Duodenal mucosa (tissue), 2 donors: ENCODE data around the gene PANK3.

Experiments used
- H3K27ac ChIP-seq: one replicate; pipeline ENCODE4 v1.7.0; 2013; ENCODE audit warnings: low read depth, low read length
- H3K27me3 ChIP-seq, 2 donors: one replicate each; pipeline ENCODE4 v1.7.0; 2013; ENCODE audit warnings: low read length in 2 of 2, control low read depth in 1 of 2; ENCODE audit not compliant: insufficient read depth in 2 of 2, control insufficient read depth in 1 of 2
- H3K36me3 ChIP-seq, 2 donors: one replicate each; pipeline ENCODE4 v1.7.0; 2013; ENCODE audit warnings: low read length in 2 of 2, control low read depth in 1 of 2; ENCODE audit not compliant: insufficient read depth in 2 of 2, control insufficient read depth in 1 of 2
- H3K4me1 ChIP-seq, 2 donors: one replicate each; pipeline ENCODE4 v1.7.0; 2013; ENCODE audit warnings: low read length in 2 of 2, control low read depth in 1 of 2; ENCODE audit not compliant: insufficient read depth in 2 of 2, control insufficient read depth in 1 of 2
- H3K4me3 ChIP-seq, 2 donors: one replicate each; pipeline ENCODE4 v1.7.0; 2013; ENCODE audit warnings: low read length in 2 of 2, low read depth in 1 of 2
- H3K9ac ChIP-seq, 2 donors: one replicate each; pipeline ENCODE4 v1.7.0; 2013; ENCODE audit warnings: low read length in 2 of 2, low read depth in 1 of 2
- H3K9me3 ChIP-seq, 2 donors: one replicate each; pipeline ENCODE4 v1.7.0; 2013; ENCODE audit warnings: low read length in 2 of 2, control low read depth in 1 of 2; ENCODE audit not compliant: control insufficient read depth in 1 of 2

Gene PANK3

DNA sequence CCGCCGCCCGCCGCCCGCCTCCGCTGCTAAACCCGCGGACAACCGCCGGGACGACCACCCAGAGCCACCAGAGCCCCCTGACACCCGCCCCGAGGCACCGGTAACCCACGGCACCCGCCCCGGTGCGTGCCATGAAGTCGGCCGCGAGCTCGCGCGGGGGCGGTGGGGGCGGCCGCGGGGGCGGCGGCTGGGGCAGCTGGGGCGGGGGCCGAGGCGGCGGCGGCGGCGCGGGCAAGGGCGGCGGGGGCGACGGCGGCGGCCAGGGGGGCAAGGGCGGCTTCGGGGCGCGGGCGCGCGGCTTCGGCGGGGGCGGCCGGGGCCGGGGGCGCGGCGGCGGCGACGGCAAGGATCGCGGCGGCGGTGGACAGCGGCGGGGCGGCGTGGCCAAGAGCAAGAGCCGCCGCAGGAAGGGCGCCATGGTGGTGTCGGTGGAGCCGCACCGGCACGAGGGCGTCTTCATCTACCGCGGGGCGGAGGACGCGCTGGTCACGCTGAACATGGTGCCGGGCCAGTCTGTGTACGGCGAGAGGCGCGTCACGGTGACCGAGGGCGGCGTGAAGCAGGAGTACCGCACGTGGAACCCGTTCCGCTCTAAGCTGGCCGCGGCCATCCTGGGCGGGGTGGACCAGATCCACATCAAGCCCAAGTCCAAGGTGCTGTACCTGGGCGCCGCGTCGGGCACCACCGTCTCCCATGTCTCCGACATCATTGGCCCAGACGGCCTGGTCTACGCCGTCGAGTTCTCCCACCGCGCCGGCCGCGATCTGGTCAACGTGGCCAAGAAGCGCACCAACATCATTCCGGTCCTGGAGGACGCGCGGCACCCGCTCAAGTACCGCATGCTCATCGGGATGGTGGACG lies 49.6 kb downstream of the PANK3 start:
- no peaks in the 10 kb centered on the region for H3K36me3 ChIP-seq
- H3K9me3 ChIP-seq, result no peaks in the 10 kb centered on the region
- no peak overlapping the region for H3K9ac ChIP-seq
- peak overlapping the region; percentile 17 to 32 for H3K4me3 ChIP-seq
- peaks cover 24 to 31% of the 10 kb centered on the region in 2 donors for H3K27me3 ChIP-seq
- H3K4me1 ChIP-seq, result peaks cover 0 to 3% of the 10 kb centered on the region in 2 donors
- H3K27ac ChIP-seq, result no peak overlapping the region

DNA sequence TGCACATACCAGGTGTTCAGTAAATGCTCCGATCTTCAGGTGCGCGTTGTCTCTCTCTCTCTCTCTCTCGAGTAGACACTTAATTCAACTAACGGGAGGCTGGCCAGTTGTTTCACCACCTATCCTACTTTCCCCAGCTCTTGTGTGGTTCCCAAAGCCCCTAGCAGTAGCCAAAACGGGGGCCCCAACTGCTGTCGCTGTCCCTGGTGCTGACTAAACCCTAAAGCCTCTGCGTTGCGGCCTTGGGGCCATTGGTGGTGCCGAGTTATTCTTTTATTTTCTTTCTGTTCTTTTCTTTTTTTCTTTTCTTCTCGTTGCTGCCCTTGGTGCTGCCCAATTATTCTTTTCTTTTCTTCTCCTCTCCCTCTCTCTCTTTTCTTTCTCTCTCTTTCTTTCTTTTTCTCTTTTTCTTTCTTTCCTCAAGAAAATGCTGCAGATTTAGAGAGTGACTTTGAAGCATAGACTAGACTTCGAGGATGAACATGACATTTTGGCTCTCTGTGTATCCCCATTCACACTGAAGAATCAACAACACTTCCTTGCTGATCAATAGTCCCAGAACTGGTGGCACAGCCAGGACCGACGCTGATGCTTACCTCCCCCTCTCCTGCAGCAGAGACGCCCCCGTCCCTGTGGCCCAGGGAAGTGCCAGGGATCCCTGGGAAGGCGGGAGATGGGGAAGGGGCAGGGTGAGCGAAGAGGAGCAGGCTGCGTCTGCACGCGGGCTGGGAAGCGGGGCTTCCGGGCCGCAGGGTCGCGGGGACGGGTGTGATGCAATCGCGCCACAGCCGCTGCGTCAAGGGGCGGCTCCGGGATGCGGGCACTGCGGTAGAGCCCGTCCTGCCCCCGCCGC lies 50.4 kb downstream of the PANK3 start, which contains the start of gene FBLL1:
FBLL1 (plus strand) TSS at position 785 of the 853 bp plus-strand sequence. CDS start 200 bp downstream, outside the sequence.
- H3K9me3 ChIP-seq, result no peaks in the 10 kb centered on the region
- H3K27ac ChIP-seq, result no peak within 1 kb of the TSS
- H3K27me3 ChIP-seq, result peaks cover 24 to 31% of the 10 kb centered on the region in 2 donors
- H3K4me3 ChIP-seq, result peak within 1 kb of the TSS; percentile 32 to 61
- peaks cover 0 to 3% of the 10 kb centered on the region in 2 donors for H3K4me1 ChIP-seq
- no peaks in the 10 kb centered on the region for H3K36me3 ChIP-seq
- H3K9ac ChIP-seq, result no peak within 1 kb of the TSS

DNA sequence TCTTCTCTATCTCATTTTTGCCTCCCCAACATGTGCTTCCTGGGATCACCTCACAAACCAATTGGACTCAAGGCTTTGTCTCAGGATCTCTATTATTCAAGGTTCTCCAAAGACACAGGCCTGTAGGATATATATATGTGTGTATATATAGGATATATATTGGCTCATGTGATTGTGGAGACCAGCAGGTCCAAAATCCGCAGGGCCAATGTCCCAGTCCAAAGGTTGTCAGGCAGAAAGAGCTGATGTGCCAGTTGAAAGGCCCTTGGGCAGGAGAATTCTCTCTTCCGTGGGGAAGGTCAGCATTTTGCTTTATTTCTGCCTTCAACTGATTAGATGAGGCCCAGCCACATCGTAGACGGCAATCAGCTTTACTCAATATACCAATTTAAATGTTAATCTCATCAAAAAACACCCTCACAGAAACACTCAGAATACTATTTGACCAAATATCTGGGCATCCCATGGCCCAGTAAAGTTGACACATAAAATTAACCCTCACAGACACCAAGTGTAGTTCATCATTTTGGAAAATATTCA lies 51.3 kb downstream of the PANK3 start:
- H3K4me3 ChIP-seq, result no peak overlapping the region
- no peak overlapping the region for H3K27ac ChIP-seq
- H3K27me3 ChIP-seq, result peaks cover 24 to 31% of the 10 kb centered on the region in 2 donors
- peaks cover 0 to 3% of the 10 kb centered on the region in 2 donors for H3K4me1 ChIP-seq
- H3K9ac ChIP-seq, result no peak overlapping the region
- H3K9me3 ChIP-seq, result no peaks in the 10 kb centered on the region
- no peaks in the 10 kb centered on the region for H3K36me3 ChIP-seq

DNA sequence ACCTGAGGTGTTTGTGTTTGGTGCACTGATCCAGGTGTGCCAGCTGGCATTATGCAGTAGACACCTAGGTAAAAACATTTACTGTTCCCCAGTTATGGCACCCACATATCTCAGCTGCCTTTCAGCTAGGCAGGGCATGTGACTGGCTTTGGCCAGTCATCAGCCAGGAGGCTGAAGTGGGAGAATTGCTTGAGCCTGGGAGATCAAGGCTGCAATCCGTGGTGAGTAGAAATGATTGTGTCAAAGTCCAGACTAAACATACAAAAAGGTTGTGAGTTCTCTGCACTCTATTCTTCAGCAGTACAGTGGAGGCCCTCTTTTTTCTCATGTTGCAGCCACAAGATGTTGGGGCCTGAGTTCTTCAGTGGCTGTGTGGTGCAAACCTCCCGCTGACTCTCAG lies 53.3 kb downstream of the PANK3 start:
- Histone ChIP-seq H3K36me3 (no peaks in the 10 kb centered on the region), H3K4me3 (no peak overlapping the region), H3K27ac (no peak overlapping the region), H3K9me3 (no peaks in the 10 kb centered on the region), H3K4me1 (peaks cover 0 to 3% of the 10 kb centered on the region in 2 donors), H3K9ac (no peak overlapping the region), H3K27me3 (peaks cover 17 to 22% of the 10 kb centered on the region in 2 donors)

DNA sequence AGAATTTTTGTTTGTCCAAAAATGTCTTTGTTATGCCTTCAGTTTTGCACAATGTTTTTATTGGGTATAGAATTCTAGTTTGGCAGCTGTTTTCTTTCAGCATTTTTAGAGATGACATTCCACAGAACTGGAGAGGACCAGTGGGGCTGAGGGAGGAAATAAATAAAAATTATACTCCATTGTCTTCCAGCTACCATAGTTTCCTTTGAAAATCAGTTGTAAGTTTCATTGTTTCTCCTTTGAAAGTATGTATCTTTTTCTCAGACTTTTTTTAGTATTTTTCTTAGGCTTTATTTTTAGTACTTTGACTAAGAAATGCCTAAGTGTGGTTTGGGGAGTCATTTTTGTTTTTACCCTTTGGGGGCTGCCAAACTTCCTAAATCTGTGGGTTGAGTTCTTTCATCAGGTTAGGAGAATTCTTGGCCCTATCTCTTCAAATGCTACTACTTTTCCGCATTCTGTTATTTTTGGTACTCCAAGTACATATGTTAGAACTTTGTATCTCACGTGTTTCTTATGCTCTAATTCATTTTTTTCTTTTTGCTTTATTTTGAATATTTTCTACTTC lies 65.2 kb downstream of the PANK3 start:
- peaks cover 55 to 94% of the 10 kb centered on the region in 2 donors for H3K36me3 ChIP-seq
- no peak overlapping the region for H3K4me3 ChIP-seq
- no peak overlapping the region for H3K27ac ChIP-seq
- peaks cover 0 to 7% of the 10 kb centered on the region in 2 donors for H3K9me3 ChIP-seq
- no peaks in the 10 kb centered on the region for H3K27me3 ChIP-seq
- H3K9ac ChIP-seq, result no peak overlapping the region
- no peaks in the 10 kb centered on the region for H3K4me1 ChIP-seq

DNA sequence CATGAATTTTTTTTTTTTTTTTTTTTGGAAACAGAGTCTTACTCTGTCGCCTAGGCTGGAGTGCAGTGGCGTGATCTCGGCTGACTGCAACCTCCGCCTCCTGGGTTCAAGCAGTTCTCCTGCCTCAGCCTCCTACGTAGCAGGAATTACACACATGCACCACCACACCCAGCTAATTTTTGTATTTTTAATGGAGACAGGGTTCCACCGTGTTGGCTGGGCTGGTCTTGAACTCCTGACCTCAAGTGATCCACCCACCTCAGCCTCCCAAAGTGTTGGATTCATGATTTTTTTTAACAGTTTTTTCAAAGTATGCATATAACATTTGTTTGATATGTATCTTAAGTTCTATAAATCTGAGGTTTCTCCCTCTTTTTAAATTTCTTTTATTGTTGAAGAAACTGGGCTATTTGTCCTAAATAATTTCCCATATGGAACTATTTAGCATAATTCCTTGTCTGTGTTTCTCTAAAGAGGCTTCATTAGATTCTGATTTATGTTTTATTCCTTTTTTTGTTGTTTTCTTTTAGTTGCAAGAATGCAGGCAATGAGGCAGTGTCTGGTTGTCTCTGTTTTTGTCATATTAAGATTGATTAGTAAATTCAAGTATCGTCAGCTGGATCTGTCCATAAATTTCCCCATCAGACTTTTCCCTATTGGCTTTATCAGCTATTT lies 76.5 kb downstream of the PANK3 start:
- H3K4me1 ChIP-seq, result no peaks in the 10 kb centered on the region
- no peaks in the 10 kb centered on the region for H3K9me3 ChIP-seq
- H3K4me3 ChIP-seq, result no peak overlapping the region
- H3K9ac ChIP-seq, result no peak overlapping the region
- peaks cover 27 to 64% of the 10 kb centered on the region in 2 donors for H3K36me3 ChIP-seq
- H3K27me3 ChIP-seq, result no peaks in the 10 kb centered on the region
- H3K27ac ChIP-seq, result no peak overlapping the region
